Measurements from ENCODE around the gene CCDC34.

Gene CCDC34

DNA sequence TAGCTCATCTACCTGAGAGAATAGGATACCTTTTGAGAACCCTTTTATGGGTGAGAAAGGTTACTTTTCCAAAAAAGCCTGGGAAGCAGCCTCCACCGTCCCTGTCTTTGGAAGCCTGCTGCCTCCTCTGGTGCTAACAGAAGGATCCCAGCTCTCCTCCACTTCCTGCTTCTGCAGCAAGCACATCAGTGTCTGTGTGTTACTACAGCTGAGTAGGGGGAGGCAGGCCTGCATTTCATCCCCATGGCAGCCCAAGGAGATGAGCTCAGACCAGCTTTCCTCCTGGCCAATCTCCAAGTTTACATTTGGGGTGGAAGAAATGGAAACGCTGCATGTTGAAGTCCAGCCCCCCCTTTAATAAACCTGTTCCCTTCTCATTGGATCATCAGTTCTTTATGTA is 7.4 kb upstream of the CCDC34 start:
- H3F3A ChIP-seq (ENCODE audit: insufficient read depth, low read length), result no peaks in the 10 kb centered on the region
- TF ChIP-seq EZH2phosphoT487 (IDR thresholded peaks at IDR 0.05; ENCODE audit: low read length) (no peak), EZH2 (optimal IDR thresholded peaks at IDR 0.05; ENCODE audit: low read depth, low read length) (no peak)
- TF ChIP-seq, protein P1, sequence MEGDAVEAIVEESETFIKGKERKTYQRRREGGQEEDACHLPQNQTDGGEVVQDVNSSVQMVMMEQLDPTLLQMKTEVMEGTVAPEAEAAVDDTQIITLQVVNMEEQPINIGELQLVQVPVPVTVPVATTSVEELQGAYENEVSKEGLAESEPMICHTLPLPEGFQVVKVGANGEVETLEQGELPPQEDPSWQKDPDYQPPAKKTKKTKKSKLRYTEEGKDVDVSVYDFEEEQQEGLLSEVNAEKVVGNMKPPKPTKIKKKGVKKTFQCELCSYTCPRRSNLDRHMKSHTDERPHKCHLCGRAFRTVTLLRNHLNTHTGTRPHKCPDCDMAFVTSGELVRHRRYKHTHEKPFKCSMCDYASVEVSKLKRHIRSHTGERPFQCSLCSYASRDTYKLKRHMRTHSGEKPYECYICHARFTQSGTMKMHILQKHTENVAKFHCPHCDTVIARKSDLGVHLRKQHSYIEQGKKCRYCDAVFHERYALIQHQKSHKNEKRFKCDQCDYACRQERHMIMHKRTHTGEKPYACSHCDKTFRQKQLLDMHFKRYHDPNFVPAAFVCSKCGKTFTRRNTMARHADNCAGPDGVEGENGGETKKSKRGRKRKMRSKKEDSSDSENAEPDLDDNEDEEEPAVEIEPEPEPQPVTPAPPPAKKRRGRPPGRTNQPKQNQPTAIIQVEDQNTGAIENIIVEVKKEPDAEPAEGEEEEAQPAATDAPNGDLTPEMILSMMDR (IDR thresholded peaks at IDR 0.05; ENCODE audit: low read length), result no peak
- H3K9ac ChIP-seq (ENCODE audit: low read length), result no peak overlapping the region
- H3K27me3 ChIP-seq (replicated peaks; ENCODE audit: insufficient read depth, low read length), result no peaks in the 10 kb centered on the region
- no peak overlapping the region for H3K4me2 ChIP-seq (ENCODE audit: low read depth, low read length)
- no peaks in the 10 kb centered on the region for H3K36me3 ChIP-seq (replicated peaks; ENCODE audit: insufficient read depth, low read length)
- no peak for DNase-seq
- H3K27ac ChIP-seq (ENCODE audit: low read length), result no peak overlapping the region
- H3K9me2 ChIP-seq (replicated peaks; ENCODE audit: insufficient read depth, low read length), result no peaks in the 10 kb centered on the region
- no peak overlapping the region for H3K4me3 ChIP-seq (ENCODE audit: low read length)
- no peaks in the 10 kb centered on the region for H3K9me3 ChIP-seq (replicated peaks; ENCODE audit: insufficient read depth, low read length)
- no peaks in the 10 kb centered on the region for H3K79me2 ChIP-seq (ENCODE audit: low read length)
- H4K20me1 ChIP-seq (ENCODE audit: insufficient read depth, low read length), result no peaks in the 10 kb centered on the region
- no peak overlapping the region for H2AFZ ChIP-seq (ENCODE audit: low read length)
- H3K4me1 ChIP-seq (ENCODE audit: low read length), result 0 out of 2 replicates have a peak, but pooled peaks cover 3% of the 10 kb centered on the region

DNA sequence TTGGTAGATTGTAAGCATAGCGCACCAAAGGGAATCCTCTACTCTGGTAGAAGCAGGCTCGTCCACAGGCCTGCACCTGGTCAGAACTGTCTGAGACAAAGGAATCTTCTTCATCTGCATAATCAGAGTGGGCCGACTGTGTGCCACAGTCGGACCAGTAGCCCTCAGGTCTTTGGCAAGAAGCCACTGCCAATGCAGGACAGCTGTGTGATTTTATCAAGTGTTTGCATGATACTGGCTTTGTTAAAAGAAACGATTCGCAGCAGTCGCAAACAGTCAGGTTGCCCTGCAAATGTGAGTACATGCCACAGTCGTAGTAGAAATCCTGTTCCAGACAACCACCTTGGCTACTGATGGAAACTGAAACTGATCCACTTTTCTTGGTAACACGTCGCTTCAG is 4.9 kb upstream of the CCDC34 start:
- DNase-seq, result no peak
- H3K27ac ChIP-seq (ENCODE audit: low read length), result no peak overlapping the region

DNA sequence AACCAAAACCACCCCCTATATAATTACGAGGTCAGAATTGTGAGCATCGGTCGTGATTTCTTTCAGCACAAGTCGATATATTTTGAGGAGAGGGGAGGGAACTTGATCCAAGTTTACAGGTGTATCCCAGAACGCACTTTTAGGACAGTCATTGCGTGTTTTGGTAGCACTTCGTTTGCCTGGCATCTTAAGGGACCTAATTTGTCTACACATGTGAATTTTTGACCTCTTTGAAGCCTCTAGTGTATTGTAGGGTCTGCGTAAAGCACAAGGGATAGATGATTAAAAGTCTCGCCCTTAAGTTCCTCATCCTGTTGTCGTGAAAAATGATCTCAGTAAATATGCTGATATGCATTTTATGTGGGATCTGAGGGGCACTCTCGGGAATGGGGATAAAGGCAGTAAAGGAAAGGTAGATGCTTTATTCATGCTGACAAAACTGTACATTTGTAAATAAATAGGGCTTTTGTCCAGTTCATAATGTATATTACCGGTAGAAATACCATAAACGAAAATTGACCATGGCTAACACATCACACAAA is 632 bp upstream of the CCDC34 start:
- peak overlapping the region; percentile 90 for H3K4me3 ChIP-seq (ENCODE audit: low read length)
- peak overlapping the region; percentile 85; the same call in 1 of the 2 replicates for H3K9ac ChIP-seq (ENCODE audit: low read length)
- H3F3A ChIP-seq (ENCODE audit: insufficient read depth, low read length), result 0 out of 2 replicates have a peak, but pooled peaks cover under 1% of the 10 kb centered on the region
- H3K4me1 ChIP-seq (ENCODE audit: low read length), result peaks cover 14% of the 10 kb centered on the region
- TF ChIP-seq EZH2 (optimal IDR thresholded peaks at IDR 0.05; ENCODE audit: low read depth, low read length) (no peak), EZH2phosphoT487 (IDR thresholded peaks at IDR 0.05; ENCODE audit: low read length) (no peak)
- TF ChIP-seq, protein P1 (IDR thresholded peaks at IDR 0.05; ENCODE audit: low read length), result no peak
- no peaks in the 10 kb centered on the region for H4K20me1 ChIP-seq (ENCODE audit: insufficient read depth, low read length)
- peak overlapping the region; percentile 93 for H2AFZ ChIP-seq (ENCODE audit: low read length)
- H3K36me3 ChIP-seq (replicated peaks; ENCODE audit: insufficient read depth, low read length), result no peaks in the 10 kb centered on the region
- peak overlapping the region; percentile 81 for H3K4me2 ChIP-seq (ENCODE audit: low read depth, low read length)
- DNase-seq, result no peak
- H3K79me2 ChIP-seq (ENCODE audit: low read length), result peaks cover 32% of the 10 kb centered on the region
- peak overlapping the region; percentile 35; the same call in 1 of the 2 replicates for H3K27ac ChIP-seq (ENCODE audit: low read length)
- no peaks in the 10 kb centered on the region for H3K9me3 ChIP-seq (replicated peaks; ENCODE audit: insufficient read depth, low read length)
- H3K27me3 ChIP-seq (replicated peaks; ENCODE audit: insufficient read depth, low read length), result no peaks in the 10 kb centered on the region
- no peaks in the 10 kb centered on the region for H3K9me2 ChIP-seq (replicated peaks; ENCODE audit: insufficient read depth, low read length)

More for the DNA sequence above, 4.9 kb upstream of the CCDC34 start:
- Histone ChIP-seq H3K36me3 (replicated peaks; ENCODE audit: insufficient read depth, low read length) (no peaks in the 10 kb centered on the region), H3K4me3 (ENCODE audit: low read length) (no peak overlapping the region), H3K27me3 (replicated peaks; ENCODE audit: insufficient read depth, low read length) (no peaks in the 10 kb centered on the region), H3K4me2 (ENCODE audit: low read depth, low read length) (no peak overlapping the region), H4K20me1 (ENCODE audit: insufficient read depth, low read length) (no peaks in the 10 kb centered on the region), H2AFZ (ENCODE audit: low read length) (no peak overlapping the region), H3K4me1 (ENCODE audit: low read length) (no peaks in the 10 kb centered on the region), H3K79me2 (ENCODE audit: low read length) (no peaks in the 10 kb centered on the region; the same call in 1 of the 2 replicates), H3K9me2 (replicated peaks; ENCODE audit: insufficient read depth, low read length) (no peaks in the 10 kb centered on the region), H3K9ac (ENCODE audit: low read length) (no peak overlapping the region), H3F3A (ENCODE audit: insufficient read depth, low read length) (no peaks in the 10 kb centered on the region), H3K9me3 (replicated peaks; ENCODE audit: insufficient read depth, low read length) (no peaks in the 10 kb centered on the region)
- TF ChIP-seq EZH2 (optimal IDR thresholded peaks at IDR 0.05; ENCODE audit: low read depth, low read length) (no peak), EZH2phosphoT487 (IDR thresholded peaks at IDR 0.05; ENCODE audit: low read length) (no peak)
- TF ChIP-seq, protein P1 (IDR thresholded peaks at IDR 0.05; ENCODE audit: low read length), result no peak
